Bronchial epithelial cell (primary cell): ENCODE results near the gene PCGF5. TPM values are rescaled to one million over a fixed set of nuclear protein-coding genes. Genes with fewer than 3 reads are reported as not detected.
"Not testable (repeated sequence)": the region's sequence is repeated elsewhere in the genome, so short reads cannot be mapped to it uniquely, and the experiment has no call there.

ENCODE experiments used
- DNase-seq: peaks from one replicate; pipeline ENCODE4 v3.0.0-alpha.2; 2010; ENCODE audit warnings: low read depth
- FAIRE-seq: peaks from 2 replicates; lab custom pipeline; 2011; peaks lifted over from hg19 to GRCh38; lab: Jason Lieb, UNC
- H3K27me3 ChIP-seq: 2 replicates; pipeline ENCODE4 v1.5.1; 2011; ENCODE audit warnings: low read length; ENCODE audit not compliant: control insufficient read depth, insufficient read depth
- H3K36me3 ChIP-seq: 2 replicates; pipeline ENCODE4 v1.5.1; 2011; ENCODE audit warnings: low read length; ENCODE audit not compliant: control insufficient read depth, insufficient read depth
- H3K4me3 ChIP-seq: 2 replicates; pipeline ENCODE4 v1.5.1; 2011; ENCODE audit warnings: mild to moderate bottlenecking, low read depth, low read length, control low read depth
- total RNA-seq: library from RNA; depleted of rRNA; stranded (reverse); fragments of >200 nt; gene quantifications from 2 replicates; pipeline ENCODE4 v1.2.1, GENCODE V29; 2014
- TF ChIP-seq, protein P1 (sequence below): IDR thresholded peaks from 2 replicates; pipeline ENCODE4 v1.5.1; 2011; ENCODE audit warnings: mild to moderate bottlenecking, moderate library complexity, low read length, control low read depth, inconsistent platforms; ENCODE audit not compliant: insufficient read depth, severe bottlenecking

The PCGF5 gene
- 29.7 and 31.2 TPM in 2 replicates for total RNA-seq

- Histone ChIP-seq H3K4me3 (peak within 1 kb of the TSS; percentile 89), H3K27me3 (no peaks in the 10 kb centered on the region), H3K36me3 (no peaks in the 10 kb centered on the region)
- no peak for FAIRE-seq
- TF ChIP-seq, protein P1, sequence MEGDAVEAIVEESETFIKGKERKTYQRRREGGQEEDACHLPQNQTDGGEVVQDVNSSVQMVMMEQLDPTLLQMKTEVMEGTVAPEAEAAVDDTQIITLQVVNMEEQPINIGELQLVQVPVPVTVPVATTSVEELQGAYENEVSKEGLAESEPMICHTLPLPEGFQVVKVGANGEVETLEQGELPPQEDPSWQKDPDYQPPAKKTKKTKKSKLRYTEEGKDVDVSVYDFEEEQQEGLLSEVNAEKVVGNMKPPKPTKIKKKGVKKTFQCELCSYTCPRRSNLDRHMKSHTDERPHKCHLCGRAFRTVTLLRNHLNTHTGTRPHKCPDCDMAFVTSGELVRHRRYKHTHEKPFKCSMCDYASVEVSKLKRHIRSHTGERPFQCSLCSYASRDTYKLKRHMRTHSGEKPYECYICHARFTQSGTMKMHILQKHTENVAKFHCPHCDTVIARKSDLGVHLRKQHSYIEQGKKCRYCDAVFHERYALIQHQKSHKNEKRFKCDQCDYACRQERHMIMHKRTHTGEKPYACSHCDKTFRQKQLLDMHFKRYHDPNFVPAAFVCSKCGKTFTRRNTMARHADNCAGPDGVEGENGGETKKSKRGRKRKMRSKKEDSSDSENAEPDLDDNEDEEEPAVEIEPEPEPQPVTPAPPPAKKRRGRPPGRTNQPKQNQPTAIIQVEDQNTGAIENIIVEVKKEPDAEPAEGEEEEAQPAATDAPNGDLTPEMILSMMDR = peak; percentile 35
- peak; percentile 61 for DNase-seq
Measured at GRCh38 chr10:91220194-91220953, at the start of gene PCGF5. PCGF5 (plus strand) TSS chr10:91220663; CDS start chr10:91222872, 2,209 bp downstream.

DNA sequence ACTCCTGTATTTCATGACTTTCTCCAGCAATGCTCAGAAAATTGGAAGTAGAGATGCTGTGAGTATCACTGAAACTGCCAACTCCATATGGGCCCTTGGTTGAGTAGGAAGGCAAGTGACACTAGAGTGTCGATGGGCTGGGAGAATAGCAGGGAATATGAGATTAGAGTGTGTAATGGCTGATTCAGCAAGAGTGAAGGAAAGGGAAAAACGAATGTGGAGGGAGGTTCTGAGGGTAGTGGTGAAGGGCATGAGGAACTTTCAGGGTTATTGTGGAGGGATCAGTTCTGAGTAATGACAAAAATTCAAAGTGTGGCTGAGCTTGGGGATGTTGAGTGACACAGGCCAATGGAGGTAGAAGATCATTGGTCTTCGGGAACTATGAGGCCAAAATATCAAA, 49.0 kb upstream of the PCGF5 start:
- DNase-seq (no peak), FAIRE-seq (no peak)
- no peak overlapping the region for H3K4me3 ChIP-seq
- no peaks in the 10 kb centered on the region for H3K36me3 ChIP-seq
- TF ChIP-seq, protein P1 = no peak
- no peaks in the 10 kb centered on the region for H3K27me3 ChIP-seq

- FAIRE-seq (no peak), DNase-seq (no peak)
- H3K4me3 ChIP-seq = no peak overlapping the region
- H3K36me3 ChIP-seq = no peaks in the 10 kb centered on the region
- H3K27me3 ChIP-seq = no peaks in the 10 kb centered on the region
- TF ChIP-seq, protein P1 = no peak
Measured at GRCh38 chr10:91172348-91172747, 48.1 kb upstream of the PCGF5 start.

- H3K27me3 ChIP-seq = no peaks in the 10 kb centered on the region
- FAIRE-seq (peak; percentile 62), DNase-seq (no peak)
- TF ChIP-seq, protein P1 = no peak
- H3K36me3 ChIP-seq = no peaks in the 10 kb centered on the region
- H3K4me3 ChIP-seq = no peak overlapping the region
Measured at GRCh38 chr10:91185239-91185875, 35.1 kb upstream of the PCGF5 start.

- TF ChIP-seq, protein P1 = no peak
- H3K4me3 ChIP-seq = no peak overlapping the region
- FAIRE-seq (no peak), DNase-seq (no peak)
- no peaks in the 10 kb centered on the region for H3K36me3 ChIP-seq
- H3K27me3 ChIP-seq = no peaks in the 10 kb centered on the region
Measured at GRCh38 chr10:91187156-91187555, 33.3 kb upstream of the PCGF5 start.

GRCh38 chr10:91188010-91188409, 32.5 kb upstream of the PCGF5 start:
- not testable (repeated sequence) for FAIRE-seq, H3K36me3 ChIP-seq, H3K4me3 ChIP-seq

More at GRCh38 chr10:91188010-91188409, 32.5 kb upstream of the PCGF5 start:
- not testable (repeated sequence) for H3K27me3 ChIP-seq, DNase-seq
